Peyer's patch (tissue), 4 donors: ENCODE data around the gene CALY.

Experiments
- CTCF ChIP-seq, 6 experiments: fragments of 450-650 bp in 4 of 6; fragments of 200-600 bp in 2 of 6; sonication (generic) in 1 of 6; IDR thresholded peaks; one replicate each; pipeline ENCODE4 v1.5.1; 2017 to 2019; ENCODE audit warnings: antibody characterized with exemption in 6 of 6, mild to moderate bottlenecking in 3 of 6, moderate library complexity in 1 of 6
- POLR2A ChIP-seq, 2 donors: fragments of 450-650 bp; IDR thresholded peaks; one replicate each; pipeline ENCODE4 v1.5.1; 2017; ENCODE audit warnings: antibody characterized with exemption in 2 of 2, mild to moderate bottlenecking in 2 of 2, moderate library complexity in 2 of 2

- TF ChIP-seq CTCF (IDR thresholded peaks at IDR 0.05) (no peak), POLR2A (IDR thresholded peaks at IDR 0.05) (no peak)
These were observed 26.8 kb downstream of the CALY start for GRCh38 chr10:133309720-133310398.
